Measurements from ENCODE around the gene SMG6.

SMG6 gene

DNA sequence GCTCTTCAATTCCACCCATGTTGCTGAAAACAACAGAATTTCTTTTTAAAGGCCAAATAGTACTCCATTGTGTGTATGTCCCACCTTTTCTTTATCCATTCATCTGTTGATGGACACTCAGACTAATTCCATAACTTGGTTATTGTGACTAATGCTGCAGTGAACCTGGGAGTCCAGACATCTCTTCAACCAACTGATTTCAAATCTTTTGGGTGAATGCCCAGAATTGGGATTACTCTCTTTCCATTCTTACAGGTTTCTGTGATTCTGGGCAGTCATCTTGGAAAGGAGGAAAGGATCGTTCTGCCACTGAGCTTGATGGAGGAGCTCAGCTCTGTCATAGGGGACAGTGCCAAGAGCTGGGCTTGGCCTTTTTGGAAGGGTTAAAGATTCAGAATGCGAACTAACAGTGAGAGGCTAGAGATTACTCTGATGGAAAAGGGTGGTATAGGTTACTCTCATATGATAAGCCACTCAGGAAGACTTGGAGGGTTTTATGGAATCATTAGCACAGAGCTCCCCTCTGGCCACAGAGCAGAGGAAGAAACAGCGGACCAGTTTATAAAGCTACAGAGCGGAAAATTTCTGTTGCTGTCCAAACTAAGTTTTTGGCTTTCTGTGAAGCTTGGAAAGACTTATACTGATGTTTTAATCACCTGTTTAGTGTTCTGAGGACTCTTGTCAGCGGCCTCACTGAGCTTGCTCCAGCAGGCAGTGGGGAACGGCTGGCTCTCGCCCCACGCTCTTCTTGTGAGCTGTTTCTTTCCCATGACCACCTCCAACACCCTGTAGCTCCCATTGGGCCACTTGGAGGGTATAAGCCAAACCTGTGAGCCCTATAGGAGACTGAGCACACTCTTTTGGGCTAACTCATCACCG is 200.4 kb downstream of the SMG6 start:
- no peak for DNase-seq (ENCODE audit: low read depth)

DNA sequence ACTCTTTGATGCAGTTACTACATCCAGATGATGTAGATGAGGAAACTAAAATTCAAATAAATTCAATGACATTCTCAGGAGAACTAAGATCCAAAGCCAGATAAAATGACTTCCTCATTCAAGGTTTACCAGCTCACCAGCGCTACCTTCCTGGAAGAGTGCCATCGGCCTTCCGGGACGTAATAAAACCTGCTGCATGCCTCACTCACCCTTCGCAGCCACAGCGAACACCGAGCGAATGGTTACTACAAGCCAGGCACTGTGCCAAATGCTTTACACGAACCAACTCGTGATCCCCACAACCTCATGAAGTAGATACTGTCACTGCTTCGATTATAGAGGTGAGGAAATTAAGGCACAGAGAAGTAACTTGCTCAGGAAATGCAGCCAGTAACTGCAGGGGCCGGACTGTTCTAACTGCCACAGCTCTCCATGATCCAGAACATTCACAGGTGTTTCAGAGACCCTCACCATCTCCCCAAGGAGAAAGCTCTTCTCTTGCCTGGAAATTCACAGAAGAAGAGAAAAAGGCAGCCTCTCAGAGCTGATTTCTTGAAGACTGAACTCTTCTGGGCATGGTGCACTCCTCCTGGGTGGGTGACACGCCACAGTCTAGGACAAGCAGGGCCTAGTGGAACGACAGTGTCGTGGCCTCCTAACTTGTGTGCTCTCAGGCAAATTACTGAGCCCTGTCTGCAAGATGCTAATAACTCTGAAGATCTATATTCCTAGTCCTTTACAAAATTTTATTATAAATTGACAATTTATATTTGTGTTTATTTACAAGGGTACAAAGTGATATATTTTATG is 201.9 kb downstream of the SMG6 start:
- peak; percentile 31 for DNase-seq (ENCODE audit: low read depth)

DNA sequence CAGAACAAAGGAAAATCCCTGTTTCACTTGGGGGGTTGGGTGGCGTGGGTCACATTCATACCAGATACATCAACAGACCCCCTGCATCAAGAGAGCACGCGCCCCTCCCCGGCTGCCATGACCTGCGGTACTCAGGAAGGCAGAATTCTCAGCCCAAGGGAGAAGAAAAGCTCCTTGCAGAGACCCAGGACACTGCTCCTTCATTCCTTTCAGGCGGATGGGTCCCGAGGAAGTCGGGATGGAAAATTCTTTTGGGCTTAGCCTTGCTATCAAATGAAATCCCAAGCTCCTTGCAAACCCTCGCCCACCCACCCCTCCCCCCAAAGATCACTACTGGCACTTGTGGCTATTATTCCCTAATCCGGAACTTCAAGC is 208.1 kb downstream of the SMG6 start:
- no peak for DNase-seq (ENCODE audit: low read depth)

DNA sequence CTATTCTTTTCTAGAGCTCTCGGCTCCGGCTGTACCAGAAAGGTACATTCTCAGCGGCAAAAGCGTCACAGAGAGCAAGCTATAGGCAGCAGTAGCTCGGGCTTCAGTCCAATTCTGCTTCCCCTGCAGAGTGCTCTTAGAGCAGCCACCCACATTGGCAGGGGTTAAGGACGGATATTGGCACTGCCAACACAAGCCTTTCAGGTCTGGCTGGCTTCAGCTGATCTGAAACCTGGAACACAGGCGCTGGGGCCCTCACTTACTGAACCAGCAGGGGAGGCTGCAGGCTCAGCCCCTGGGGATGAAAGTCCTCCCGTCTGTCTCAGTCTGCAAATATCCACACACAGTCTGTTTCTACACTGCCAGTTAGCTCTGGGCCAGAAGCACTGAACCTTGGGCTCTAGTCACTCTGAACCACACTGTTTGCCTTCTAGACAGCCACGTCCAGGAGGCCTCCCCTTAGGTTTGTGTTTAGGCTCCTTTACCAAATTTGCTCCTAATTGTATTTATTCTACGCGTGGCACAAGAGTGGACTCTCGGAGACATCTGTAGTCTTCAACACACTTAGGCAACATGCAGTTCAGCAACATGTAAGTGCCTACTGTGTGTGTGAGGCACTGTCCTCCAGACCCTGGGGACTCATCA is 208.6 kb downstream of the SMG6 start:
- DNase-seq (ENCODE audit: low read depth) = no peak

DNA sequence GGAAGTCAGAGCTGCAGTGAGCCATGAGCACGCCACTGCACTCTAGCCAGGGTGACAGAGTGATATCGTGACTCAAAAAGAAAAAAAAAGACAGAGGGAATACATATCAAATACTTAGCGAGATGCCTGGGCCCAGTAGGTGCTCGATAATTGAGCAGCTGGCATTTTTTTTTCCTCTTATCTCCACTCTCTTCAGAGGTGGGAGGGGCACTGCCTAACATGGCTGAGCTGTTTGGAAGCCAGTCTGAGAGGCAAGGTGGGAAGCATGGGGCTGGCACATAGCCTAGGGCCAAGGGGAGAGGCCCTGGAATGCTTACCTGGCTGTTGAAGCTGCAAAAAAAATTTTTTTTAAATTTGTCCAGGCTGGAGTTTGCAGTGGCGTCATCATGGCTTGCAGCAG is 210.2 kb downstream of the SMG6 start:
- DNase-seq (ENCODE audit: low read depth) = no peak

DNA sequence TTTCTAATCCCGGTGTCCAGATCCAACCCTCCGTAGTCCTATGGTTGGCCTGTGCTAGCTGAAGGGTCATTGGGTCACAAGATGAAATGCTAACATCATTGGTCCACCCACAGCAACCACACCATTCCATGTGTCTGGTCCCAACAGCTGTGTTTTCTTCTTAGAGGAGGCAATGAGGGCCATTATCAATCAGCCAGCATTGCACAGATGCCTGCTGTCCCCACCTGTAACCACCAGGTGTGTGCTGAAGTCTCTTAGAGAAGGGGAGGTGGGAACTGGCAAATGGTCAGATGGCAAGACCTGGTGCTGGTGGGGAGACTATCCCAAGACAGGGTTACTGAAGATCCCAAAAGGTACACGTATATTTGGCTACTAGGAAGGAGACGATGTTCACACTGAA is 211.3 kb downstream of the SMG6 start:
- no peak for DNase-seq (ENCODE audit: low read depth)

DNA sequence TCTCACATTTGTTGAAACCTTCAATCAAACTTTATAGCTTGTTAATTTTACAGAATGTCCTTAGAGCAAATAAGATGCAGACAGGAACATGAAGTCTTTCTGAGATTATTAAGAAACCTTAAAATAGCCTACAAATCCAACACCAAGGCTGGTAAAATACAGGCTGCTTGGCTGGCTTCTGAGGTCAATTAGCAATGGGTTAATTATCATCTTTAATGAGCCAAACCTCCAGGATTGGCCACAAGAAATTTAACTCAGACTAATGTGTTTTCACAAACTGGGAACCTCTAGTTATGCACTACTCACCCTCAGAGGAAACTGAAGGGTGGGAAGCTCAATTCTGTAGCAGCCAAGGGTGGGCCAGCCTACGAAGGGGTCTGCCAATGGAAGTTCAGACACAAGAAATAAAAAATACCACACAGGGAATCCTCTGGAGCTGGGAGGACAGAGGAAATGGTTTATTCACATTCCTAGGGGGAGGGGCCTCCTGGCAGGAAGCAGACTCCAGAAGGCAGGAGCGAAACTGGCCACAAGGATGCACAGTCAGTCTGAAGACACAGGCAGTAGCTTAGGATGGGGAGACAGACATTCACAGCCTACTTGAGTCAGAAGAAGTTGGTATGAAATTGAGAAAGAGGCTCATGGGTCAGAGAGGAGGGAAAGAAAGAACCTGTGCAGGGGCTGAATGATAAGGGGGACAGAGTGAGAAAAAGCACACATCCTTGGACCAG is 212.6 kb downstream of the SMG6 start:
- no peak for DNase-seq (ENCODE audit: low read depth)

DNA sequence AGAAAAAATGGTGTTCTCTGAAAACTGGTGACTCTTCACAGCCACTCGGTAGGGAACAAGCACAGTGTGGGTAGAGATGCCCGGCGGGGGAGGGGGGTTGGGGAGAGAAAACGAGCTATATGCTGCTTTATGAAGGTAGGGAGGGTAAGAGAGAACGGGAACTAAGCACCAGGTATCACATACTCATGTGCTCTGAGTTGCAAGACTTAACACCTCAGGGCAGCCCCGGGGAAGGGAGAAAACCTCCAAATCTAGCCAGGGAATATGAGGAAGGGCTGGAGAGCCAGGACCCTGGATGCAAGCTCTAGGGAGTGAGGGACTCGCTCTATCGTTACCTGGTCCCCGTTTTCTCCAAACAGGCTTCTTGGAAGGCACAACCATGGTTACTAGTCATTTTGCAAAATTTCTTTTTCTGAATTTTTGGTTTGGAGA is 213.4 kb downstream of the SMG6 start:
- no peak for DNase-seq (ENCODE audit: low read depth)

DNA sequence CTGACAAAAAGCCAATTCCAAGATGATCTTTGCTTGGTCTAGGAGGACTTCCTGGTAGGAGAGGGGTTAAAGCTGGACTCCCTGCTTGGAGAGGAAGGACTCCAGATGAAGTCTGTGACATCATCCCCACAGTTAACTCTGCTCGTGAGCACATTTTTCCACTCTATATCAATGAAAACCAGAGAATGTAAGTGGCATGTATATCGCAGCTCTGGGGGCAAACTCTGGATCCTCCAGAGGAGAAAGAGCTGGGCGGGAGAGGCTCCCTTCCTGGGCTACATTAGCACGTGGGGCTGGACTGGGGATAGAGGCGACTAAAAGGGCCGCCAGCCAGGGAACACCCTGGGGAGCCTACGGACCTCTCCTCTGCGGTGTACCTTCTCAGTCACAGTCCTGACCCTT is 214.6 kb downstream of the SMG6 start:
- no peak for DNase-seq (ENCODE audit: low read depth)

DNA sequence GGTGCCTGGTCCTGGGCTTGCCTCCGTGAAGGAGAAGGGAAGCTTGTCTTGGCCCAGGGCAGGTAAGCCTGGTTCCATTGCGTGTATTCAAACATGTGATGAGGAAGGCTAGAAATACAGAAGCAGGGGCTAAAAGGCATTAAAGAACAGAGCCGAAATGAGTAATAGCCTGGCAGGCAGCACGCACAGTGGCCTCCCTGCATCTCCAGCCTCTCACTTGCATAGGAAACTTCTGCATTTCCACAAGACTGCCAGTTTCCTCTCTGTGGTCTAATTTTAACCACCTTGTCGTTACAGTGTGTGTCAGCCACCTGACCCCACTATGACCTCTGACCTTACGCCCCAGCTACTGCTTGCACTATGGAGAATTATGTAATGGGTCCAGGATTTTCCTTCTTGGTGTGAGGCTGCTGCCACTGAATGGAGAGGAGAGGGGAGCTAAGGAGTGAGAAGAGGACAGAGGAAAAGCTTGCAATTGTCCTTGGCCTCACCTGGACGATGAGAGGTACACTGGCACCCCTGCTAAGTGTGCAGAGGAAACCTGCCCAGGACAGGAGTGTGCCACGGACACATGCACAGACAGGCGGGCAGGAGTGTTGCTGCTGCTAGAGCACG is 215.9 kb downstream of the SMG6 start:
- no peak for DNase-seq (ENCODE audit: low read depth)

DNA sequence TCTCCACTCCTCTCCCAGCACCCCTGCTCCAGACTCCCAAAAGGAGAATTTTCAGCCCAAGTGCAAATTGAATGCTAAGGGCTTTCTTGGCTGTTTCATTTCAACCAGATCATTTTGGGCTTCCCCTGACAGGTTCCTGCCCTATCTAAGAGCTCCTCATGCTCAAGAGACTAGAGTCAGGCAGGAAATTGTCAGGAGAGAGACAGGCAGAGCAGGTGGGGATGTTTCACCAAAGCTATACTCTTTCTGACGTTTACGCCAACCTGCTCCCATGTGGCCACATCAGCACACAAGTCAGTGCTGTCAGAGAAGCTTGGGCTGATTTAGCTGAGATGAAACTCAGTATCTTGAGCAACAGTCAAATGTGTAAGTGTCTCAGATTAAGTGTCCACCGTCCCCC is 217.3 kb downstream of the SMG6 start:
- no peak for DNase-seq (ENCODE audit: low read depth)

DNA sequence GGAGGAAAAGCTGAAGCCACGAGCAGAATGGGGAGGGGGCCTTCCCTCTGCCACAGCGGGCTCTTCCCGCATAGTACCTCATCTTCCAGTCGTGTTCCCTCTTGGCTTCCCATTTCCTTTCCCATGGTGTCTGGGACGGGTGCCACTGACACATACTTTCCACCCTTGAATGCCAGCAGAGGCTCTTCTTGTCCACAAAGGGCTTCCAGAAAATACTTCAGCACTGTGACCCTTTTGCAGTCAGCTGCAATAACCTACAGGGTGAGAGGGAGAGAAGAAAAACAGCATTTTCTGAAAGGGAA is 218.0 kb downstream of the SMG6 start:
- DNase-seq (ENCODE audit: low read depth) = no peak

DNA sequence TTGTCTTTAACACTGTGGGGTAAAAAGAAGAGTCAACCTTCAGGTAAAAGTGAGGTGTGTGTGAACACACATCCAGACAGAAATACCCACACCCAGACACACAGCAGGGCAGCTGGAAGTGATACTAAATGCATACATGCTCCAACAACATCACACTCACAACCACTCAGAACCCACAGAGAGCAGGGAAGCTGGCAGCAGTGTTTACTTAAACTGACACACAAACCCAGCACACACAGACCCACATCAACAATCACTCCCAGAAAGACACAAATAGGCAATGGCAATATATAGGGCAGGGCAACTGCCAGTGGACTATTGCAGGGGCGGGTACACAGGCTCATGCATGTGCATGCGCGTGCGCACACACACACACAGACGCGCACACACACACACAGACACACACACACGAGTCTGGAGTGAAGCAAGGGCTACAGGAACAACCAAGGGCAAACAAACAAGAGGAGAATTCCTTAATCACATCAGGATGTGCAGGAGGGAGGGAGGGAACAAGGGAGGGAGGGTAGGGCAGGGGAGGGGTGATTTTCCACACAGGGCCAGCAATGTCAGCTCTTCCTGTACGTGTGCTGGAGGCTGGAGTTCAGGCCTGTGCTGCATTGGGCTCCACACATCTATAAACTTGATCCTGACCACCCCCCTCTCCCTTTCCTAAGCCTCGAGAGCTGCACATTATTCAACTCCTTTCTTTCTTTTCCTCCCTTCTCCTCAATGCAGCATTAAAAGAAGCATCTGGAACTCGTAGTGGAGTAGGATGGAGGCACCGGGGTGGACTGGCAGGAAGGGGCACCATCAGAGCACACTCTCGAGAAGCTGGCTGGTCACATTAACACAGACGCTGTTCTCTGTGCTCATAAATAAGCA is 218.6 kb downstream of the SMG6 start:
- DNase-seq (ENCODE audit: low read depth) = no peak

DNA sequence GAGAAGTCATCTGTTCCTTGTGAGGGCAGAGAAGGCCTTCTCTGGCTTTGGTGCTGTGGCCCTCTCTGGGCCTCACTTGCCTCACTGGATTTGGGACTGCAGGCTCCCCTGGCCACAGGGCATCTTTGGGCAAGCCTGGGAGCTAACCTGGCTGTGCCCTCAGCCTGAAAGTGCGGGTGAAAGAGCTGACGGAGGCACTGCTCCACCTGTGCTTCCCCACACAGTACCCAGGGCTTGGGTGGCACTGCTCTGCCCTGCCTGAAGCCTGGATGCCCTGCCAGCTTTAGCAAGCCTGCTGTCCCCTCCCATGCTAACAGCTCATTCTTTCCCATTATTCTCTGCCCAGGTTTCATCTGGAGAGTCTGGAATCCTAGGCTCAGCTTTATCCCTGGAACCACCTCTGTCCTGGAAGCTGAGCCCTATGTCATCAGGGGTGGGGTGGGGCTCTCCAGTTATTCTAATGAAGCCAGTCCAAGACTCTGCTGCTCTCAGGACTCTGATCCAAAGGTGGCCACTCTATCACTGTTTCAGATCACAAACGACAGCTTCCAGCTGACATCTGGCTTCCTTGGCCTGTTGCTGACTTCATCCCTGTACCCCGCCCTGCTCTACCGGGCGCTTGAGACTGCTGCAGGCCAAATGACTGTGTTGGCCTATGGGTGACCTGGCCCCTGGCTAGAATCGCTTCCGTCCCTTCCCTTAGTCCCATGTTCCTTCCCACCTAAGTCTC is 219.4 kb downstream of the SMG6 start:
- DNase-seq (ENCODE audit: low read depth) = no peak

DNA sequence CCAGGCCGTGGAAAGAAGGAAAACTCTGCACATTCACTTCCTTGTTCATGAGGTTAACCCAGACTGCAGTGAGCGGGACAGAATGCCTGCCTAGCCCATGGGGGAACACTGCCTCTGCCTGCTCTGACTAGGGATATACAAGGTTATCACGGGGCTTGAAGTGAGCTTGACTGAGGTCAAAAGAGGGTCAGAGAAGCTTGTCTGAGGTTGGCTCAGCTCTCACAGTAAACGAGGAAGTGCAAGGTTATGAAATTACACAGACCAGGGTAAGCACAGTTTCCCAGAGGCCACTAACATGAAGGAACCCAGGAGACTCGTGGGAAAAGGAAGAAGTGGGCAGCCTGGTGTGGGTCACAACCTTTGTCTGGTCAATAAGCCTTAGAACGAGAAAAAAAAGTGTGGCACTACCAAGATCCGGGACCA is 220.0 kb downstream of the SMG6 start:
- DNase-seq (ENCODE audit: low read depth) = no peak

DNA sequence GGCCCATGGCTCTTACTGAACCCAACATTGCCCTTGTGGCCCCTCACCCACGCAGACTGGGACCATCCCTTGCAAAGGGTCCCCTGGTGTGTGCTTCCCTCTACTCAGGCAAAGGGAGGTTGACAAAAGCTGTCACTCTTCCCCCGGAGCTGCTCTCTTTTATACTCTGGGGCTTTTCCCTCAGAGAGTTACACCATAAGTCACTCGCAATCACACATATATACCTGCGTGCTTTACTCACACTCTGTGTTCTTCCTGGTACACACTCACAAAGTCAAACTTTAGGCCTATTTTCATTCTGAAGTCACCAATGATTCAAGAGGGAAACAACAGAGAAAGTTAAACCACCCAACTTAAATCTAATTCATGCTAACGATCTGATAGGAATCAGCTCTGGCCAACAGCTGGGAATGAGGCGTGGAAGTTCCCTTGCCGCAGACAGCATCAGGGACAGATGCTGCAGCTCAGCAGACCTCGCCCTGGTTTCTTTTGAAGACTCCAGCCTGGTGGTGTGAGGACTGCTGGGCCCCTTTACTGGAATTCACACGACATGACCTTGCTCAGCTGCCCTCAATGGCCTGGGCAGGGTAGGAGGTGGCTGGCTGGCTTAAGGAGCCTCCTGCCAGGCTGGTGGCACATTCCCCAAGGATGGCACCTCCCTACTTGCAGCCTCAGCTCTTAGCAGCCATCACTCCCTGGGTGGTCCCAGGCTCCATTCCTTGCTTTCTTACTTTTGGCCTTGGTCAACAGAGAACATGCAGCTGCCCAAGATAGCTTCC is 221.4 kb downstream of the SMG6 start:
- no peak for DNase-seq (ENCODE audit: low read depth)

DNA sequence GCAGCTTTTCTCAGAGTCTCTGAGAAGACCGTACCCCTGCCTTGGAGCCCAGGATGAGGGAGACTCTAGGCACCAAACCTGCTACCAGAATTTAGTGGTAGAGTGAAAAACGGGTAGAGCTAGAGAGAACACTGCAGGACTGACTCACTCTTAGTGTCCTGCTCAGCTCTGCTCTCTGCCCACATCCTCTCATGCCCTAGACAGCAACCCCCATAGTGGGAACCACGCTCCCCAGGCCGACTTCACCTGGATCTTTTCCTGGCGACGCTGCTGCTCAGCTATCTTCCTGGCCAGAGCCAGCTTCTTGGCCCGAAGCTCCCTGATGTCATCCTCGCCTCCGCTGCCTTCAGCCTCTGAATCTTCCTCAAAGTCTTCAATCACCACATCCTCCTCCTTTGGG is 222.0 kb downstream of the SMG6 start:
- no peak for DNase-seq (ENCODE audit: low read depth)

DNA sequence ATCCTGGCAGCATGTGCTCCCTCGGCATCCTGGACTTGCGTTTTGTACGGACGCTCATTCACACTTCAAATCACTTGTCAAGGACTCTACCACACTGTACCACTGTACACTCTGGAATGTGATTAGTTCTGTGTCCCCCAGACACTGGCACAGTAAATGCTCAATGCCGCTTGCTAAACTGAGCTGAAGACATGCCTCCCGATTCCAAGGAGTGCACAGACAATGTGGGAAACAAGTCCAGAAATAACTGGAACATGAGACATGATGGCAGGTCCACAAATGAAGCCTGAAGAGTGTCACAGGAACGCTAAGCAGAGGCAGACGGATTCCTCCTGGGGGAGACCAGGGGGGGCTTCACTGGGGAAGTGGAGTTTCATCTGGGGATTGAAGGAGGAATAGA is 226.5 kb downstream of the SMG6 start:
- DNase-seq (ENCODE audit: low read depth) = no peak
